Measurements from ENCODE around the gene TBL3.
A peak's percentile ranks its signal among the peaks of the same experiment; 100 is the strongest.
"Not testable (repeated sequence)": the region's sequence is repeated elsewhere in the genome, so short reads cannot be mapped to it uniquely, and the experiment has no call there.

Gene TBL3

GRCh38 chr16:2008009-2008526 lies 36.2 kb downstream of the TBL3 start:
- H3K4me1 ChIP-seq (ENCODE audit: insufficient read depth, low read length): peaks cover 14% of the 10 kb centered on the region
- H3K9me3 ChIP-seq (ENCODE audit: insufficient read depth, low read depth, low read length): no peaks in the 10 kb centered on the region
- peak overlapping the region; percentile 89; the same call in 1 of the 2 replicates for H3K9ac ChIP-seq (ENCODE audit: low read depth, low read length)
- peaks cover 9% of the 10 kb centered on the region for H3K36me3 ChIP-seq (ENCODE audit: insufficient read depth, low read depth, low read length)
- no peaks in the 10 kb centered on the region for H3K27me3 ChIP-seq (ENCODE audit: insufficient read depth, low read length)
- peak overlapping the region; percentile 80 for H3K4me3 ChIP-seq (ENCODE audit: low read length)
- no peak overlapping the region for H3K27ac ChIP-seq (ENCODE audit: low read length)

DNA sequence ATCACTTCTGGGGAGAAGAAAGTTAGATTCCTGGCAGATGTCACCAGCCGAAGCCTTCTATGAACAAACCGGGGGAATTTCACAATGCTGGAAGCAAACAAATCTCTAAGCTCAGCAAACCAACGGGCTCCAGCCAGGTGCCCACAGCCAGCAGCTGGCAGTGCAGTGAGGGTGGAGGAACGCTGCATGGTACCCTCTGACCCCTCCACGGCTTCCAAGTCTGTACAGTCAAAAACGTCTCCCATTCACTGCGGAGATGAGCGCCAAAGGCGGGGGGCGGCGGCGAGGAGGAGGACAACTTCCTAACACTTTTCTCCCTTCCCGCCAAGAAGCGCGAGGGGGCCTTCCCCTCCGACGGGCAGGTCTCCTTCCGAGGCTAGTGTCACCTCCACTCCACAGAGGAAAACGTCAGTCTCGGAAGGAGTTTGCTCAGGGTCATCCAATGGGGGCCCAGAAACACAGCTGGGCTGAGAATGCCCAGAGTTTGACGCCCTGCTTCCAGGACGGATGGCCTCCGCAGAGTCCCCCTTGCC lies 36.8 kb downstream of the TBL3 start:
- H3K27ac ChIP-seq (ENCODE audit: low read length): no peak overlapping the region
- peak overlapping the region; percentile 89; the same call in 1 of the 2 replicates for H3K9ac ChIP-seq (ENCODE audit: low read depth, low read length)
- peaks cover 14% of the 10 kb centered on the region for H3K4me1 ChIP-seq (ENCODE audit: insufficient read depth, low read length)

DNA sequence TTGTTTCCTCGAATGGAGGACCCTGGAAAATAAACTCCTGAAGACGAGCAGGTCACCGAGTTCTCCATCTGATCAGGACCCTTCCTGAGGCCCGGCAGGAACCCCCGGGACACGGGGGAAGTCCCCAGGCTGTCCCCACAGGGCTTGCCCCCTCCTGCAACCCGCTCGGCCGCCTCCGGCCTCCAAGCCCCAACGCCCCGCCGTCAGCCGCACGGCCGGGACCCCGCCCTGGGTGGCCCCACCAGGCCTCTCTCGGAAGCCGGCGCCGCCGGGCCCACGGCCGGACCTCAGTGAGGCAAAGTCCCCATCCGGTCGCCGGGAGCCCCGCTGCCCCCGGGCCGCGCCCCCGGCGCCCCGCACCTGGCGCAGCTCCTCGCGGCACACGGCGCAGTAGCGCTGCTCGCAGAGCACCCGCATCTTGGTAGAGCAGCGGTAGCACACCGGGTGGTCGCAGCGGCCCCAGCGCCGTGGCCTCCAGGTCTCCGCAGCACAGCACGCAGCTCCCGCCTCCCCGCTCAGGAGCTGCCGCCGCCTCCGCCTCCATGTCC lies 37.4 kb downstream of the TBL3 start:
- no peaks in the 10 kb centered on the region for H3K27me3 ChIP-seq (ENCODE audit: insufficient read depth, low read length)
- H3K27ac ChIP-seq (ENCODE audit: low read length): no peak overlapping the region
- peaks cover 13% of the 10 kb centered on the region for H3K4me1 ChIP-seq (ENCODE audit: insufficient read depth, low read length)

More for the DNA sequence above, 36.8 kb downstream of the TBL3 start:
- H3K9me3 ChIP-seq (ENCODE audit: insufficient read depth, low read depth, low read length): no peaks in the 10 kb centered on the region
- H3K4me3 ChIP-seq (ENCODE audit: low read length): peak overlapping the region; percentile 80
- peaks cover 4% of the 10 kb centered on the region; the same call in 1 of the 2 replicates for H3K36me3 ChIP-seq (ENCODE audit: insufficient read depth, low read depth, low read length)
- no peaks in the 10 kb centered on the region for H3K27me3 ChIP-seq (ENCODE audit: insufficient read depth, low read length)

DNA sequence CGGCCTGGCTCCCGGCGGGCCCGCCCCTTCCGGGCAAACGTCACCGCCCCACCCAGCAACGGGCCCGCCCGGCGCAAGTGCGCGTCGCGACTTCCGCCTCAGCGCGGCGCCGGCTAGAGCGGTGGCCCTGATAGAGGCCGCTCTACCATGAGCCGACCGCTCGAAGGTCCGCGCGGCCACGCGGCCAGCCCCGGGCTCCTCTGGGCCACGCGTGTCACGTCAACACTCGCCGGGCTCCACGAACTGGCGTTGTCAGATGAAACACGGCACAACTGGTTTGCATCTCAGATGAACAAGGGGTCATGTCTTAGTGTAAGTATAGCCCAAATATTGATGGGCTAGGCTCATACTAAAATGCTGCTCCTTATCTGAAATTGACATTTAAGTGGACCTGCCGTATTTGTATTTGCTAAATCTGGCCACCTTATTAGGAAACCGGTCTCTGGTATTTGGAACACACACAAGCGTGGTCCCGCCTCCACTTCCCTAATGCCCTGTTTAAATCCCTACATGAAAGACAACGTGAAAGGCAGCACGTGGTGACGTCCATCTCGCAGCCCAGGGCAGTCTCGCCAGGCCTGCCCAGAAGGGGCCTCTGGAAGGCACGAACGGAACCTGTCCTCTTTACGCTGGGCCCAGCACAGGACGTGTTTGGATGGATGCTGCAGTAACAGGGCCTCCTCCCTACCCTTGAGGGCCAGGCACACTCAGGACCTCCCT lies 38.1 kb downstream of the TBL3 start, which contains the start of gene ZNF598:
Gene ZNF598 (minus strand): TSS at position 31 of the 720 bp plus-strand sequence.
- Histone ChIP-seq H3K36me3 (ENCODE audit: insufficient read depth, low read depth, low read length) (peaks cover 4% of the 10 kb centered on the region; the same call in 1 of the 2 replicates), H3K27me3 (ENCODE audit: insufficient read depth, low read length) (no peaks in the 10 kb centered on the region), H3K4me1 (ENCODE audit: insufficient read depth, low read length) (peaks cover 10% of the 10 kb centered on the region), H3K4me3 (ENCODE audit: low read length) (peak within 1 kb of the TSS; percentile 99), H3K9ac (ENCODE audit: low read depth, low read length) (peak within 1 kb of the TSS; percentile 97), H3K9me3 (ENCODE audit: insufficient read depth, low read depth, low read length) (no peaks in the 10 kb centered on the region), H3K27ac (ENCODE audit: low read length) (peak within 1 kb of the TSS; percentile 41)

More for the DNA sequence above, 37.4 kb downstream of the TBL3 start:
- no peaks in the 10 kb centered on the region for H3K9me3 ChIP-seq (ENCODE audit: insufficient read depth, low read depth, low read length)
- peak overlapping the region; percentile 80 for H3K4me3 ChIP-seq (ENCODE audit: low read length)
- peak overlapping the region; percentile 89; the same call in 1 of the 2 replicates for H3K9ac ChIP-seq (ENCODE audit: low read depth, low read length)
- peaks cover 4% of the 10 kb centered on the region; the same call in 1 of the 2 replicates for H3K36me3 ChIP-seq (ENCODE audit: insufficient read depth, low read depth, low read length)

GRCh38 chr16:2011726-2012125 lies 39.9 kb downstream of the TBL3 start:
- H3K36me3 ChIP-seq (ENCODE audit: insufficient read depth, low read depth, low read length); H3K9me3 ChIP-seq (ENCODE audit: insufficient read depth, low read depth, low read length); H3K9ac ChIP-seq (ENCODE audit: low read depth, low read length); H3K27me3 ChIP-seq (ENCODE audit: insufficient read depth, low read length); H3K4me1 ChIP-seq (ENCODE audit: insufficient read depth, low read length); H3K4me3 ChIP-seq (ENCODE audit: low read length); H3K27ac ChIP-seq (ENCODE audit: low read length): not testable (repeated sequence)

GRCh38 chr16:2013527-2013926 lies 41.7 kb downstream of the TBL3 start:
- Histone ChIP-seq H3K4me1 (ENCODE audit: insufficient read depth, low read length) (peaks cover 4% of the 10 kb centered on the region; the same call in 1 of the 2 replicates), H3K36me3 (ENCODE audit: insufficient read depth, low read depth, low read length) (no peaks in the 10 kb centered on the region), H3K27me3 (ENCODE audit: insufficient read depth, low read length) (peaks cover 14% of the 10 kb centered on the region), H3K27ac (ENCODE audit: low read length) (no peak overlapping the region), H3K9me3 (ENCODE audit: insufficient read depth, low read depth, low read length) (no peaks in the 10 kb centered on the region), H3K4me3 (ENCODE audit: low read length) (no peak overlapping the region), H3K9ac (ENCODE audit: low read depth, low read length) (no peak overlapping the region)

- H3K27me3 ChIP-seq (ENCODE audit: insufficient read depth, low read length): peaks cover 32% of the 10 kb centered on the region
- H3K4me3 ChIP-seq (ENCODE audit: low read length): no peak overlapping the region
- H3K9me3 ChIP-seq (ENCODE audit: insufficient read depth, low read depth, low read length): no peaks in the 10 kb centered on the region
- H3K27ac ChIP-seq (ENCODE audit: low read length): no peak overlapping the region
- no peaks in the 10 kb centered on the region for H3K36me3 ChIP-seq (ENCODE audit: insufficient read depth, low read depth, low read length)
- peaks cover 2% of the 10 kb centered on the region; the same call in 1 of the 2 replicates for H3K4me1 ChIP-seq (ENCODE audit: insufficient read depth, low read length)
- H3K9ac ChIP-seq (ENCODE audit: low read depth, low read length): no peak overlapping the region
Measured at GRCh38 chr16:2015117-2015946, 43.5 kb downstream of the TBL3 start.

DNA sequence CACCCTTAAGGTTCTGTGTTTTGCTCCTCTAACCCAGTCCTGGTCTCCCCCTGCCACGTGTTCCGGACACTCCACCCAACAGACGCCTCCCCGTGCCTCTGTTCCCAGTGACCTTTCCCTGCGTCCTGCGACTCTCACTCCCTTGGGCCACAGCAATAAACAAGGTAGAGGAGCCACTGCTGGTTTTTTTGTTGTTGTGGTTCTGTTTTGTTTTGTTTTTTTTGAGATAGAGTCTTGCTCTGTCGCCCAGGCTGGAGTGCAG lies 44.0 kb downstream of the TBL3 start:
- H3K4me3 ChIP-seq (ENCODE audit: low read length): no peak overlapping the region
- H3K27ac ChIP-seq (ENCODE audit: low read length): no peak overlapping the region
- no peaks in the 10 kb centered on the region for H3K9me3 ChIP-seq (ENCODE audit: insufficient read depth, low read depth, low read length)
- no peak overlapping the region for H3K9ac ChIP-seq (ENCODE audit: low read depth, low read length)
- no peaks in the 10 kb centered on the region for H3K36me3 ChIP-seq (ENCODE audit: insufficient read depth, low read depth, low read length)
- no peaks in the 10 kb centered on the region for H3K4me1 ChIP-seq (ENCODE audit: insufficient read depth, low read length)
- peaks cover 37% of the 10 kb centered on the region for H3K27me3 ChIP-seq (ENCODE audit: insufficient read depth, low read length)

GRCh38 chr16:2016407-2016922 lies 44.6 kb downstream of the TBL3 start:
- H3K9me3 ChIP-seq (ENCODE audit: insufficient read depth, low read depth, low read length): no peaks in the 10 kb centered on the region
- H3K36me3 ChIP-seq (ENCODE audit: insufficient read depth, low read depth, low read length): no peaks in the 10 kb centered on the region
- H3K27me3 ChIP-seq (ENCODE audit: insufficient read depth, low read length): peaks cover 43% of the 10 kb centered on the region
- no peak overlapping the region for H3K9ac ChIP-seq (ENCODE audit: low read depth, low read length)
- H3K4me1 ChIP-seq (ENCODE audit: insufficient read depth, low read length): no peaks in the 10 kb centered on the region
- no peak overlapping the region for H3K27ac ChIP-seq (ENCODE audit: low read length)
- H3K4me3 ChIP-seq (ENCODE audit: low read length): no peak overlapping the region

GRCh38 chr16:2019518-2019920 lies 47.7 kb downstream of the TBL3 start, which contains the start of gene NPW:
NPW (plus strand) TSS chr16:2019785.
- no peaks in the 10 kb centered on the region; the same call in 1 of the 2 replicates for H3K4me1 ChIP-seq (ENCODE audit: insufficient read depth, low read length)
- peak within 1 kb of the TSS; percentile 50; the same call in 1 of the 2 replicates for H3K4me3 ChIP-seq (ENCODE audit: low read length)

More at GRCh38 chr16:2019518-2019920, 47.7 kb downstream of the TBL3 start, which contains the start of gene NPW:
- Histone ChIP-seq H3K9me3 (ENCODE audit: insufficient read depth, low read depth, low read length) (no peaks in the 10 kb centered on the region), H3K36me3 (ENCODE audit: insufficient read depth, low read depth, low read length) (no peaks in the 10 kb centered on the region), H3K27me3 (ENCODE audit: insufficient read depth, low read length) (peaks cover 66% of the 10 kb centered on the region), H3K9ac (ENCODE audit: low read depth, low read length) (no peak within 1 kb of the TSS), H3K27ac (ENCODE audit: low read length) (no peak within 1 kb of the TSS)

Data from iPS-20b (cell line).